T-cell (primary cell): ENCODE results near the gene TMEM150C. TPM values are rescaled to one million over a fixed set of nuclear protein-coding genes. Genes with fewer than 3 reads are reported as not detected.
"Not testable (repeated sequence)": the region's sequence is repeated elsewhere in the genome, so short reads cannot be mapped to it uniquely, and the experiment has no call there.

Experiments used
- ATAC-seq, 4 experiments: fragments of 200-7000 bp in 3 of 4; fragments of 150-1000 bp in 1 of 4; cut with Tn5 transposase; replicated peaks in 1 of 4; 1 replicate in 3 of 4; 2 replicates in 1 of 4; pipeline ENCODE4 v1.10.0; 2021; ENCODE audit warnings: moderate library complexity in 3 of 4, mild to moderate bottlenecking in 2 of 4, moderate number of reproducible peaks in 1 of 4
- CTCF ChIA-PET, 2 donors: fragments of 300-600 bp; sonication (Branson Sonifier 250); formaldehyde crosslinking; loops; one replicate each; lab custom pipeline; 2022; ENCODE audit warnings: antibody characterized with exemption in 2 of 2; lab: Charles Lee
- POLR2A ChIA-PET, 2 donors: fragments of 300-600 bp; sonication (Branson Sonifier 250); formaldehyde crosslinking; loops; one replicate each; lab custom pipeline; 2022; ENCODE audit warnings: antibody characterized with exemption in 2 of 2; lab: Charles Lee
- DNase-seq, 35 experiments: peaks; one replicate each; pipeline versions ENCODE4 v3.0.0 to v3.0.0-alpha.2; 2013 to 2023
- H3K27ac ChIP-seq: one replicate; pipeline ENCODE4 v1.5.1; 2013; ENCODE audit warnings: low read length
- H3K27me3 ChIP-seq, 2 experiments: replicated peaks in 1 of 2; 1 replicate in 1 of 2; 2 replicates in 1 of 2; pipeline versions ENCODE4 v1.6.1 to v1.7.0; 2013; ENCODE audit warnings: low read length in 1 of 2, mixed read lengths in 1 of 2; ENCODE audit not compliant: control insufficient read depth in 2 of 2, insufficient read depth in 2 of 2; ENCODE audit errors: extremely low read depth in 1 of 2
- H3K36me3 ChIP-seq, 2 donors: 1 replicate in 1 of 2; 2 replicates in 1 of 2; pipeline versions ENCODE4 v1.6.1 to v1.7.0; 2013; ENCODE audit warnings: low read length in 1 of 2; ENCODE audit not compliant: control insufficient read depth in 2 of 2, insufficient read depth in 1 of 2; ENCODE audit errors: extremely low read depth in 1 of 2
- H3K4me1 ChIP-seq, 2 experiments: 1 replicate in 1 of 2; 2 replicates in 1 of 2; pipeline versions ENCODE4 v1.6.1 to v1.7.0; 2013; ENCODE audit warnings: low read length in 2 of 2, mixed read lengths in 1 of 2; ENCODE audit not compliant: insufficient read depth in 2 of 2, control insufficient read depth in 1 of 2; ENCODE audit errors: extremely low read depth in 1 of 2
- H3K4me3 ChIP-seq, 2 donors: 1 replicate in 1 of 2; 2 replicates in 1 of 2; pipeline versions ENCODE4 v1.5.1 to v1.7.0; 2013; ENCODE audit warnings: mild to moderate bottlenecking in 2 of 2, low read length in 1 of 2, moderate library complexity in 1 of 2; ENCODE audit not compliant: control insufficient read depth in 1 of 2; ENCODE audit errors: extremely low read depth in 1 of 2
- H3K9me3 ChIP-seq: 2 replicates; pipeline ENCODE4 v1.7.0; 2013
- H3K27ac Mint-ChIP-seq, 2 donors: one replicate each; pipeline ENCODE4 v1.8.0; 2020 to 2021; ENCODE audit warnings: mild to moderate bottlenecking in 2 of 2, mixed read lengths in 2 of 2
- H3K27me3 Mint-ChIP-seq, 2 donors: one replicate each; pipeline ENCODE4 v1.8.0; 2021 to 2022; ENCODE audit warnings: mixed read lengths in 2 of 2
- H3K36me3 Mint-ChIP-seq: one replicate; pipeline ENCODE4 v1.8.0; 2021; ENCODE audit warnings: mixed read lengths
- H3K4me1 Mint-ChIP-seq, 3 donors: one replicate each; pipeline ENCODE4 v1.8.0; 2020 to 2022; ENCODE audit warnings: mixed read lengths in 3 of 3, mild to moderate bottlenecking in 1 of 3
- H3K4me3 Mint-ChIP-seq, 3 donors: one replicate each; pipeline ENCODE4 v1.8.0; 2020 to 2022; ENCODE audit warnings: mild to moderate bottlenecking in 3 of 3, mixed read lengths in 3 of 3, moderate library complexity in 3 of 3
- H3K9me3 Mint-ChIP-seq, 3 donors: one replicate each; pipeline ENCODE4 v1.8.0; 2020 to 2022; ENCODE audit warnings: mixed read lengths in 3 of 3
- WGBS: methylation state at CpG from one replicate; pipeline ENCODE4 v1.1.5; 2013; ENCODE audit warnings: missing lambda C conversion rate; ENCODE audit not compliant: insufficient coverage; 5-methylcytosine and 5-hydroxymethylcytosine counted together
- total RNA-seq, 35 experiments: library from RNA in 6 of 35; stranded (reverse) in 6 of 35; fragments of 120-200 nt in 1 of 35; gene quantifications; one replicate each; pipeline versions ENCODE4 v1.2.1 to v1.2.4 and lab custom pipeline; 2013 to 2026

TMEM150C gene
- total RNA-seq, 5 donors from 2014 or later (not counting 1 experiment from before 2014, with no cell fraction given) = 0.13 to 0.35 TPM; not detected in 3

DNA sequence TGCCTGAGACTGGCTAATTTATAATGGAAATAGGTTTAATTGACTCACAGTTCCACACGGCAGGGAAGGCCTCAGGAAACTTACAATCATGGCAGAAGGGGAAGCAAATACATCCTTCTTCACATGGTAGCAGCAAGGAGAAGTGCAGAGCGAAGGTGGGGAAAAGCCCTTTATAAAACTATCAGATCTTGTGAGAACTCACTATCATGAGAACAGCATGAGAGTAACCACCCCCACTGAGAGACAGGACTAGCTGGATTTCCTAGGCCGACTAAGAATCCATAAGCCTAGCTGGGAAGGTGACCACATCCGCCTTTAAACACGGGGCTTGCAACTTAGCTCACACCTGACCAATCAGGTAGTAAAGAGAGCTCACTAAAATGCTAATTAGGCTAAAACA is 88.7 kb downstream of the TMEM150C start:
- H3K27me3 Mint-ChIP-seq, H3K4me3 Mint-ChIP-seq, H3K27ac Mint-ChIP-seq, H3K4me1 Mint-ChIP-seq, H3K9me3 Mint-ChIP-seq, H3K9me3 ChIP-seq, DNase-seq, H3K4me1 ChIP-seq, H3K36me3 Mint-ChIP-seq, H3K36me3 ChIP-seq, H3K4me3 ChIP-seq, CTCF ChIA-PET, ATAC-seq, H3K27ac ChIP-seq, H3K27me3 ChIP-seq: not testable (repeated sequence)
- POLR2A ChIA-PET = interaction anchor here in 1 of 2 donors (0.6 kb wide), 1 partner anchor 623 kb away, joined by 4 read pairs; no protein-coding TSS in a partner anchor
- no CpG with 5 or more reads among the region's 5 CpGs for WGBS

DNA sequence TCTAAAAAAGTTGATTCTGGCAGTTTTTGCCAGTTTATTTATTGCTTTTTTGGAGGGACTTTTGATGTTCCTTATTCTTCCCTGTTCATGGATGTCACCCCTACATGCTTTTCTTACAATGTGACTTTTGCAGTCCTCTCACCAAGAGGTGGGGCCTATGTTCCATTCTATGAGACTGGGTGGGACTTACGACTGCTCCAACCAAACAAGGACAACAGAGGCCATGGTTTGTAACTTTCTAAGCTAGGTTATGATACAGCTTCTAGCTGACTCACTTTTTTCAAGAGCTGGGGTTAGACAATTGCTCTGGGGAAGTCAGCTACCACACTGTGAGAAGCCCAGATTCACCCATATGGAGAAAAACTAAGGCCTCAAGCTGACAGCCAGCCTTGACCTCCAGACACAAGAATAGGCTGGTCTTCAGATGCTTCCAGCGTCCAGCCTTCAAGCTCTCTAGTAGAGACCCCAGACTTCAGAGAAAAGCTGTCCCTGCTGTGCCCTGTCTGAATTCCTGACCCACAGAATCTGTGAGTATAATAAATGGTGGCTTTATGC is 91.9 kb downstream of the TMEM150C start:
- Histone ChIP-seq H3K4me3 (no peak overlapping the region), H3K36me3 (peaks cover 0 to 4% of the 10 kb centered on the region in 2 donors), H3K4me1 (no peaks in the 10 kb centered on the region), H3K27me3 (no peaks in the 10 kb centered on the region), H3K27ac (no peak overlapping the region), H3K9me3 (no peaks in the 10 kb centered on the region)
- H3K27ac Mint-ChIP-seq = peak overlapping the region in 1 of 2 donors; percentile 48
- ChIA-PET POLR2A (no interaction called here), CTCF (no interaction called here)
- peaks cover 10% of the 10 kb centered on the region for H3K36me3 Mint-ChIP-seq
- DNase-seq (no peak), ATAC-seq (no peak)
- no peaks in the 10 kb centered on the region for H3K27me3 Mint-ChIP-seq
- H3K4me3 Mint-ChIP-seq = no peak overlapping the region
- WGBS = 87% methylated on average over 2 of the region's 2 CpGs
- no peaks in the 10 kb centered on the region for H3K4me1 Mint-ChIP-seq
- H3K9me3 Mint-ChIP-seq = no peaks in the 10 kb centered on the region

DNA sequence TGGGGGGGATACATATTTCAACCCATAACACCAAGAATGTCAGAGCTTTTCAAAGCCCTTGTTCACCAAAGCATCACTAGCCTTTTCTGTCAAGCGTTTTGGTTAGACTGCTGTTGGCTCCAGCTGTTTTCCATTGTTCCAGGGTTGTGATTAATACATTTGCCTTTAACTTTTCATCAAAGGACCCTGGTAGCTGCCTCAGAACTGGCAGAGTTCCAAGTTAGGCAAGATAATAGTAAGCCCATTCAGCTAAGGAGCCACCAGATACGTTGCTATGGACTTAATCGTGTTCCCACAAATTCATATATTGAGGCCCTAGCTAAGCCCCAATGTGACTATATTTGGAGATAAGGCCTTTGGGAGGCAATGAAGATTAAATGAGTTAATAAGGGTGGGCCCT is 94.3 kb downstream of the TMEM150C start:
- Mint-ChIP-seq H3K4me1 (no peaks in the 10 kb centered on the region), H3K27ac (no peak overlapping the region), H3K4me3 (no peak overlapping the region), H3K36me3 (peaks cover 16% of the 10 kb centered on the region), H3K27me3 (no peaks in the 10 kb centered on the region), H3K9me3 (no peaks in the 10 kb centered on the region)
- peaks cover 0 to 4% of the 10 kb centered on the region in 2 donors for H3K36me3 ChIP-seq
- H3K27ac ChIP-seq = no peak overlapping the region
- CTCF ChIA-PET = interaction anchor here (0.6 kb wide), 2 partner anchors 96 to 387 kb away, joined by 3 to 5 read pairs; no protein-coding TSS in a partner anchor
- no peaks in the 10 kb centered on the region for H3K27me3 ChIP-seq
- no peaks in the 10 kb centered on the region for H3K9me3 ChIP-seq
- POLR2A ChIA-PET = interaction anchor here in 1 of 2 donors (0.7 kb wide), 1 partner anchor 1016 kb away, joined by 4 read pairs; no protein-coding TSS in a partner anchor
- ATAC-seq = no peak
- H3K4me3 ChIP-seq = no peak overlapping the region
- WGBS = no CpG with 5 or more reads among the region's 3 CpGs
- H3K4me1 ChIP-seq = no peaks in the 10 kb centered on the region
- no peak for DNase-seq

DNA sequence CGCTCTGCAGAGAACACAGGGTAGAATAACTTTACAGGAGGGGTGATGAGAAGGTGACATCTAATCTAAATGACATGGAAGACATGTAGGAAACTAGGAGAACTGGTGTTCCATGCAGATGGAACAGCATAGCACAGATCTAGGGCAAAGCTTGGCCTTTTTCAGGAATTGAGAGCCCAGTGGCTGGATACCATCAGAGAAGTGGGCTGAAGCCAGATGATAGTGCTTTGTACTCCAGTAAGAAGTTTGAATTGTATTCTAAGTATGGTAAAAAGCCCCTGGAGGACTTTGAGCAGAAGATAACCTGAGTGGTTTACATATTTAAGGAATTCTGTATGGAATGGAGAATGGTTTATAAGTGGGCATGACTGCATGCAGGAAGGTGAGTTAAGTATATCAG is 98.6 kb downstream of the TMEM150C start:
- Histone ChIP-seq H3K27me3 (no peaks in the 10 kb centered on the region), H3K27ac (no peak overlapping the region), H3K9me3 (no peaks in the 10 kb centered on the region), H3K4me1 (no peaks in the 10 kb centered on the region), H3K36me3 (peaks cover 0 to 27% of the 10 kb centered on the region in 2 donors), H3K4me3 (no peak overlapping the region)
- ChIA-PET CTCF (interaction anchor here in 1 of 2 donors (0.7 to 1.6 kb wide), 2 partner anchors 34 to 103 kb away, joined by 3 to 8 read pairs; no protein-coding TSS in a partner anchor), POLR2A (no interaction called here)
- Mint-ChIP-seq H3K36me3 (peaks cover 26% of the 10 kb centered on the region), H3K27me3 (no peaks in the 10 kb centered on the region), H3K27ac (no peak overlapping the region), H3K4me3 (no peak overlapping the region), H3K4me1 (no peaks in the 10 kb centered on the region), H3K9me3 (no peaks in the 10 kb centered on the region)
- ATAC-seq = no peak
- no peak for DNase-seq
- 100% methylated on average over 1 of the region's 1 CpG for WGBS

DNA sequence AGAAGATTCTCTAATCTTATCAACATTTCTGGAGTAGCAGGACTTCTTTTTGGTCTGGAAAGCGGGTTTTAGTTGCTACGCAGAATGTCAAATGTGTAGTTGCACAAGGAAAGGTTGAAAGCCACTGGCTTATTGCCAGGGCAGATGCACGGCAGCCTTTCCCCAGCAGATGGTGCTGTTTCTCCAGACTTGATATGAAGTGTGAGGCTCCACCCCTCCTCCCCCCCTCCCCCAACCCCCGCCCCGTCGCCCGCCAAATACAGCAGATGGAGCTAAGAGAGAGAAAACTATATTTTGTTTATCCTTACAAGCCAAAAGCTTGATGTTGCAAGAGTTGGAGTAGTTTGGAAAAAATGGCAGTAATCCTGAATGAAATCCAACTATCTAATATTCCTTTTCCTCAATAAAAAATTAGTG is 99.4 kb downstream of the TMEM150C start:
- Histone ChIP-seq H3K4me1 (no peaks in the 10 kb centered on the region), H3K27ac (no peak overlapping the region), H3K36me3 (peaks cover 0 to 31% of the 10 kb centered on the region in 2 donors), H3K9me3 (no peaks in the 10 kb centered on the region), H3K4me3 (no peak overlapping the region), H3K27me3 (no peaks in the 10 kb centered on the region)
- no peak overlapping the region for H3K27ac Mint-ChIP-seq
- no peaks in the 10 kb centered on the region for H3K4me1 Mint-ChIP-seq
- H3K36me3 Mint-ChIP-seq = peaks cover 24% of the 10 kb centered on the region
- H3K27me3 Mint-ChIP-seq = no peaks in the 10 kb centered on the region
- ChIA-PET CTCF (interaction anchor here (0.5 to 2.0 kb wide), 38 partner anchors 8 to 1137 kb away, joined by 3 to 8 read pairs (median 4); partner anchors contain the start of gene COPS4 (in 1 of the 2)), POLR2A (interaction anchor here (0.6 kb wide), 3 partner anchors 33 to 992 kb away, joined by 3 to 5 read pairs (median 3); no protein-coding TSS in a partner anchor)
- ATAC-seq = peak; percentile 82 to 95 (median 88)
- H3K9me3 Mint-ChIP-seq = no peaks in the 10 kb centered on the region
- no peak overlapping the region for H3K4me3 Mint-ChIP-seq
- WGBS = no CpG with 5 or more reads among the region's 7 CpGs
- peak; percentile 53 to 90 (median 79) for DNase-seq

DNA sequence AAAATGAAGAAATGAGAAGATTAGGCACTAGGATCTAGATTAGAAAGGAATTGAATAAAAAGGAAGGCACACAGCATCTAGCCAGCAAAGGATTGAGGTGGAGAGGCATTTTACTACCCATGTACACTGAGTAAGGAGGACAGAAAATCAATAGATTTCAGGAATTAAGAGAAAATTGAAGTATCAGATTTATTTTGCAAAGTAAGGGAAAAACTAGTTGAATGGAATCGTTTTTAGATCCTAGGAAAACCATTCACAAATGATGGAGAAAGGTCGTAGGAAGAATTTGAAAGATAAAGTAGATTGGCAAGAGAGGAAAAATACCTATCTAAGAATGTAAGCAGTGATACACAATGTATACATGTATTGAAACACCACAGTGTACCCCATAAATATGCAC is 100.1 kb downstream of the TMEM150C start:
- no peak overlapping the region for H3K4me3 ChIP-seq
- ATAC-seq = no peak
- H3K27ac Mint-ChIP-seq = peak overlapping the region in 1 of 2 donors; percentile 1
- DNase-seq = no peak
- H3K9me3 ChIP-seq = no peaks in the 10 kb centered on the region
- no peaks in the 10 kb centered on the region for H3K4me1 Mint-ChIP-seq
- ChIA-PET POLR2A (interaction anchor here in 1 of 2 donors (0.6 kb wide), 1 partner anchor 822 kb away, joined by 3 read pairs; no protein-coding TSS in a partner anchor), CTCF (interaction anchor here (0.6 to 2.0 kb wide), 10 partner anchors 10 to 860 kb away, joined by 3 to 7 read pairs (median 3); no protein-coding TSS in a partner anchor)
- no CpG with 5 or more reads among the region's 2 CpGs for WGBS
- H3K36me3 Mint-ChIP-seq = peaks cover 27% of the 10 kb centered on the region
- H3K27ac ChIP-seq = no peak overlapping the region
- no peaks in the 10 kb centered on the region for H3K4me1 ChIP-seq
- H3K36me3 ChIP-seq = peaks cover 0 to 38% of the 10 kb centered on the region in 2 donors
- no peaks in the 10 kb centered on the region for H3K9me3 Mint-ChIP-seq
- no peaks in the 10 kb centered on the region for H3K27me3 ChIP-seq
- H3K27me3 Mint-ChIP-seq = no peaks in the 10 kb centered on the region
- H3K4me3 Mint-ChIP-seq = no peak overlapping the region
